Endothelial cell (in vitro differentiated cells): ENCODE measurements around the gene FAM171A2. TPM values are rescaled to one million over a fixed set of nuclear protein-coding genes. Genes with fewer than 3 reads are reported as not detected.

ENCODE experiments used
- DNase-seq: peaks from one replicate; pipeline ENCODE4 v3.0.0; 2021; ENCODE audit warnings: low spot score
- H3K27ac Mint-ChIP-seq: one replicate; pipeline ENCODE4 v1.8.0; 2021; ENCODE audit warnings: mixed read lengths, inconsistent platforms; ENCODE audit not compliant: unreplicated experiment
- H3K27me3 Mint-ChIP-seq: one replicate; pipeline ENCODE4 v1.8.0; 2021; ENCODE audit warnings: mild to moderate bottlenecking, moderate library complexity, mixed read lengths, inconsistent platforms; ENCODE audit not compliant: unreplicated experiment
- H3K36me3 Mint-ChIP-seq: one replicate; pipeline ENCODE4 v1.8.0; 2021; ENCODE audit warnings: mild to moderate bottlenecking, low read depth, mixed read lengths, inconsistent platforms; ENCODE audit not compliant: unreplicated experiment
- H3K4me1 Mint-ChIP-seq: one replicate; pipeline ENCODE4 v1.8.0; 2021; ENCODE audit warnings: mild to moderate bottlenecking, mixed read lengths, inconsistent platforms; ENCODE audit not compliant: unreplicated experiment
- H3K4me3 Mint-ChIP-seq: one replicate; pipeline ENCODE4 v1.8.0; 2021; ENCODE audit warnings: mild to moderate bottlenecking, mixed read lengths, inconsistent platforms; ENCODE audit not compliant: unreplicated experiment
- H3K9me3 Mint-ChIP-seq: one replicate; pipeline ENCODE4 v1.8.0; 2021; ENCODE audit warnings: mixed read lengths, inconsistent platforms; ENCODE audit not compliant: unreplicated experiment
- CTCF ChIP-seq: fragments of 200-600 bp; sonication (generic); IDR thresholded peaks from one replicate; pipeline ENCODE4 v1.5.0; 2021; ENCODE audit warnings: antibody characterized with exemption; ENCODE audit not compliant: unreplicated experiment
- total RNA-seq: library from RNA; stranded (reverse); fragmentation: NEBNext Ultra II Directional; extraction: Animal tissue kit (Norgen Biotek cat#: 25700); gene quantifications from one replicate; pipeline ENCODE4 v1.2.1, GENCODE V29; 2021; ENCODE audit not compliant: unreplicated experiment

FAM171A2 gene
- total RNA-seq, 1 donor from 2014 or later, result 53.7 TPM

GRCh38 chr17:44387804-44388203 lies 24.2 kb upstream of the FAM171A2 start:
- no peak for TF ChIP-seq CTCF
- Mint-ChIP-seq H3K27me3 (peaks cover 9% of the 10 kb centered on the region), H3K36me3 (peaks cover 9% of the 10 kb centered on the region), H3K4me1 (peaks cover 15% of the 10 kb centered on the region), H3K4me3 (no peak overlapping the region), H3K9me3 (no peaks in the 10 kb centered on the region), H3K27ac (no peak overlapping the region)
- no peak for DNase-seq

GRCh38 chr17:44386182-44386525 lies 22.5 kb upstream of the FAM171A2 start:
- Mint-ChIP-seq H3K4me1 (peaks cover 21% of the 10 kb centered on the region), H3K4me3 (peak overlapping the region; percentile 56), H3K27me3 (peaks cover 12% of the 10 kb centered on the region), H3K36me3 (peaks cover 5% of the 10 kb centered on the region), H3K9me3 (no peaks in the 10 kb centered on the region), H3K27ac (no peak overlapping the region)
- TF ChIP-seq CTCF, result no peak
- DNase-seq, result no peak

- peaks cover 12% of the 10 kb centered on the region for H3K27me3 Mint-ChIP-seq
- H3K9me3 Mint-ChIP-seq, result no peaks in the 10 kb centered on the region
- peaks cover 21% of the 10 kb centered on the region for H3K4me1 Mint-ChIP-seq
- peak; percentile 77 for DNase-seq
- H3K36me3 Mint-ChIP-seq, result peaks cover 5% of the 10 kb centered on the region
- H3K27ac Mint-ChIP-seq, result no peak overlapping the region
- peak overlapping the region; percentile 56 for H3K4me3 Mint-ChIP-seq
- TF ChIP-seq CTCF, result no peak
These were observed 21.9 kb upstream of the FAM171A2 start for GRCh38 chr17:44385287-44386181.

GRCh38 chr17:44384823-44385286 lies 21.2 kb upstream of the FAM171A2 start:
- TF ChIP-seq CTCF, result no peak
- Mint-ChIP-seq H3K9me3 (no peaks in the 10 kb centered on the region), H3K36me3 (peaks cover 5% of the 10 kb centered on the region), H3K27me3 (peaks cover 10% of the 10 kb centered on the region), H3K4me1 (peaks cover 21% of the 10 kb centered on the region), H3K4me3 (no peak overlapping the region), H3K27ac (no peak overlapping the region)
- no peak for DNase-seq

- Mint-ChIP-seq H3K27me3 (peaks cover 10% of the 10 kb centered on the region), H3K4me3 (peak overlapping the region; percentile 79), H3K36me3 (peaks cover under 1% of the 10 kb centered on the region), H3K27ac (no peak overlapping the region), H3K4me1 (peaks cover 16% of the 10 kb centered on the region), H3K9me3 (no peaks in the 10 kb centered on the region)
- peak; percentile 42 for DNase-seq
- TF ChIP-seq CTCF, result no peak
These were observed 20.7 kb upstream of the FAM171A2 start for GRCh38 chr17:44384281-44384822.
